AG04449 (cell line): ENCODE measurements around the gene DCLRE1A.

Source experiments
- CTCF ChIA-PET: fragments of 350-600 bp; formaldehyde crosslinking; extraction: SDS; loops from one replicate; lab custom pipeline; 2021; ENCODE audit warnings: antibody characterized with exemption; lab: Yijun Ruan, JAX
- POLR2A ChIA-PET: fragments of 400-600, 350-600 bp; formaldehyde crosslinking; extraction: SDS; loops from one replicate; lab custom pipeline; 2020; ENCODE audit warnings: antibody characterized with exemption, inconsistent platforms; lab: Yijun Ruan, JAX
- DNase-seq: peaks from one replicate; pipeline ENCODE4 v3.0.0-alpha.2; 2010; ENCODE audit warnings: low read depth, low spot score
- H3K4me3 ChIP-seq: 2 replicates; pipeline ENCODE4 v1.5.1; 2011; ENCODE audit warnings: low read depth, mild to moderate bottlenecking, control low read depth, low read length
- TF ChIP-seq, protein P1 (sequence below): IDR thresholded peaks from one replicate; pipeline ENCODE4 v1.5.1; 2011; ENCODE audit warnings: mild to moderate bottlenecking, moderate library complexity, low read length, control low read depth, inconsistent platforms; ENCODE audit not compliant: insufficient read depth; ENCODE audit errors: missing control alignments

Gene DCLRE1A

GRCh38 chr10:113788604-113789083, 65.2 kb downstream of the DCLRE1A start:
- TF ChIP-seq, protein P1, sequence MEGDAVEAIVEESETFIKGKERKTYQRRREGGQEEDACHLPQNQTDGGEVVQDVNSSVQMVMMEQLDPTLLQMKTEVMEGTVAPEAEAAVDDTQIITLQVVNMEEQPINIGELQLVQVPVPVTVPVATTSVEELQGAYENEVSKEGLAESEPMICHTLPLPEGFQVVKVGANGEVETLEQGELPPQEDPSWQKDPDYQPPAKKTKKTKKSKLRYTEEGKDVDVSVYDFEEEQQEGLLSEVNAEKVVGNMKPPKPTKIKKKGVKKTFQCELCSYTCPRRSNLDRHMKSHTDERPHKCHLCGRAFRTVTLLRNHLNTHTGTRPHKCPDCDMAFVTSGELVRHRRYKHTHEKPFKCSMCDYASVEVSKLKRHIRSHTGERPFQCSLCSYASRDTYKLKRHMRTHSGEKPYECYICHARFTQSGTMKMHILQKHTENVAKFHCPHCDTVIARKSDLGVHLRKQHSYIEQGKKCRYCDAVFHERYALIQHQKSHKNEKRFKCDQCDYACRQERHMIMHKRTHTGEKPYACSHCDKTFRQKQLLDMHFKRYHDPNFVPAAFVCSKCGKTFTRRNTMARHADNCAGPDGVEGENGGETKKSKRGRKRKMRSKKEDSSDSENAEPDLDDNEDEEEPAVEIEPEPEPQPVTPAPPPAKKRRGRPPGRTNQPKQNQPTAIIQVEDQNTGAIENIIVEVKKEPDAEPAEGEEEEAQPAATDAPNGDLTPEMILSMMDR: no peak
- peak; percentile 86 for DNase-seq
- CTCF ChIA-PET: interaction anchor here (0.7 to 6.8 kb wide), 4 partner anchors 9 to 315 kb away, joined by 3 to 48 read pairs (median 3); no protein-coding TSS in a partner anchor
- POLR2A ChIA-PET: interaction anchor here (1.0 kb wide), 1 partner anchor 8 kb away, joined by 3 read pairs; no protein-coding TSS in a partner anchor
- no peak overlapping the region for H3K4me3 ChIP-seq
